A549 treated with CpdA at 1 μM for 4 hours (cell line): ENCODE measurements around the gene CD109. TPM values are rescaled to one million over a fixed set of nuclear protein-coding genes. Genes with fewer than 3 reads are reported as not detected.

Experiments
- total RNA-seq: library from RNA; stranded (reverse); fragments of 200-300 nt; extraction: Qiagen RNA extraction; gene quantifications from 5 replicates; pipeline ENCODE4 v1.2.3, GENCODE V29; 2022; ENCODE audit warnings: low read depth

The CD109 gene
- 21.3 to 37.3 TPM (median 29.2 TPM) in 5 replicates for total RNA-seq

DNA sequence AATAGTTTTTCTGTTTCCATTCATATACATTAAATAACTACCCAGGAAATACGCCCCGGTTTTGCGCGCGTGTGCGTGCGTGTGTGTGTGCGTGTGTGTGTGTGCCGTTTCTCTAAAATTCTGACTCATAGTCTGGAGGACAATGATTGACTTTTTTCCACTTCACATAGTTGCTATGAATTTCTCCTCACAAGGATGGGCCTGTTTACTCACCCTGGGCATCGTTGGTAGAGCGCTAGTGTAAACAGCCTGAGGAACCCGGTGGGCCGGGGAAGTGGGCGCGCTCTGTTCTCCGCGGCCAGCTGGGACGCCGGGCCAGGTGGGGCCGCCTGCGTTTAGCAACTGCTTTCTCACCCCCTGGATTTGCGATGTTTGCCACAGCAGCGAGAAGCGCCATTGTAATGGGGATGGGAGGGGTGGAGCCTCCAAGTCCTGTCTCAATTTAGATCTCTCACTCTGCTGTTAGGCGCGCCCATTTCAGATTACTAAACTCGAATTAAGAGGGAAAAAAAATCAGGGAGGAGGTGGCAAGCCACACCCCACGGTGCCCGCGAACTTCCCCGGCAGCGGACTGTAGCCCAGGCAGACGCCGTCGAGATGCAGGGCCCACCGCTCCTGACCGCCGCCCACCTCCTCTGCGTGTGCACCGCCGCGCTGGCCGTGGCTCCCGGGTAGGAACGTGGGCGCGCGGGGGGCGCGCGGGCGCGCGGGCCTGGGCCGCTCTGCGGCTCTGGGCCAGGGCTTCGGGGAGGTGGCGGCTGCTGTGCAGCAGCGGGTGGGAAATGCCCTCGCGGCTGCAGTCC is at the start of gene CD109:
CD109 (plus strand) TSS at position 585 of the 803 bp plus-strand sequence; CDS start at position 598, 13 bp downstream.

DNA sequence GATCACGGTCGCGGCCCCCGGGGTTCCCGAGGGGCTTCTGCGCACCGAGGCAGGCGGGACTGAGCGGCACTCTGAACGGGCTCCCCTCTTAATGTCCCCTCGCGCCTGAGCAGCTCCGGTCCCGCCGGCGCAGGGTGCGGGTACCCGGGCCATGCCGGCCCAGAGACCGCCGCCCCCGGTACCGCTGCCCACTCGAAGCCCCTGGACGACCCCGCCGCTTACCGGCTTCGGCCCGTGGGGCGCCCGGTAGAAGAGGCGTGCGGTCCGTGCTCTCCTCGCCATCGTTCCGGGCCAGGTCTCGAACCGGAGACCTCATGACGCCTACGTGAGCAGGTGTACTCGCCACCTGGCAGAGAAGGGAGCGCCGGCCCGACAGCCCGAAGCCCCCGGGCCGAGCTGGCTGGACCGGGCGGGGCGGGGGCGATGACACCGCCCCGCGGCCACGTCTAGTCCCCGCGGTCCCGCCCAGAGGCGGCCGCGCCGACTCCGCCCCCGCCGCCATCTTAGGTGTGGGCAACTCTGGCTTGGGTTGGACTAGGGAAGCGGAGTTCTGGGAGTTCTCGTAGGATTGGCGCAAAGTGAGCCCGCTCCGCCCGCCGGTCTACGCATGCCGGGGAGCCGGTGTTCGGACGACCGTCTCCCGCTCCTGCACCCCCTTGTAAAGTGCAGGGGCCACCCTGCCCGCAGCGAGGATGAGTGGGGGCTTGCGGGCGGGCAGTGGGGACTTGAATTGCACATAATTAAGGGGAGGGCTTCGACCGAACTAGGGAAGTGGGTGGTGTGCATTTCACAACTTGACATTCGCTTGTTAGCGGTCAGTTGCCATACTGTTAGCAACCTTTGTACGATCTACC is 42.2 kb upstream of the CD109 start, which contains the start of gene SLC17A5:
SLC17A5 (minus strand) TSS at position 422 of the 854 bp plus-strand sequence; CDS start at position 316, 106 bp downstream.

Other genes starting within 250 kb of the CD109 start
- 5.3 to 7.1 TPM (median 5.5 TPM) in 5 replicates for gene CGAS, start 243.9 kb upstream of the CD109 start, total RNA-seq
- 10.7 to 11.1 TPM (median 10.9 TPM) in 5 replicates for gene MTO1, start 234.5 kb upstream of the CD109 start, total RNA-seq
- 7,345 to 9,062 TPM (median 7,697 TPM) in 5 replicates for gene EEF1A1, start 175.2 kb upstream of the CD109 start, total RNA-seq
- 8.7 to 11.3 TPM (median 9.2 TPM) in 5 replicates for gene SLC17A5, start 42.2 kb upstream of the CD109 start, total RNA-seq